Sigmoid colon (tissue), 7 donors: ENCODE measurements around the gene LAMB3. TPM values are rescaled to one million over a fixed set of nuclear protein-coding genes. Genes with fewer than 3 reads are reported as not detected.

Source experiments
- DNase-seq: peaks from one replicate; pipeline ENCODE4 v3.0.0-alpha.2; 2019
- H3K27ac ChIP-seq, 4 donors: fragments of 200-600 bp; sonication (generic); one replicate each; pipeline ENCODE4 v1.5.1; 2016 to 2019; ENCODE audit warnings: mild to moderate bottlenecking in 1 of 4
- H3K27me3 ChIP-seq, 3 donors: fragments of 200-600 bp; sonication (generic); one replicate each; pipeline ENCODE4 v1.5.1; 2019; ENCODE audit warnings: mild to moderate bottlenecking in 1 of 3
- H3K36me3 ChIP-seq, 4 donors: fragments of 200-600 bp; sonication (generic); one replicate each; pipeline ENCODE4 v1.5.1; 2016 to 2019
- H3K4me1 ChIP-seq, 4 donors: fragments of 200-600 bp; sonication (generic); one replicate each; pipeline ENCODE4 v1.5.1; 2017 to 2019
- H3K4me3 ChIP-seq, 4 donors: fragments of 200-600 bp; sonication (generic); one replicate each; pipeline ENCODE4 v1.5.1; 2017 to 2019; ENCODE audit warnings: mild to moderate bottlenecking in 2 of 4, moderate library complexity in 1 of 4
- H3K9me3 ChIP-seq, 4 donors: fragments of 200-600 bp in 3 of 4; sonication (generic) in 3 of 4; one replicate each; pipeline versions ENCODE4 v1.5.1 to v1.6.1; 2013 to 2019
- EP300 ChIP-seq, 4 donors: sonication (generic); formaldehyde crosslinking; IDR thresholded peaks; one replicate each; pipeline ENCODE4 v1.6.1; 2017; ENCODE audit warnings: antibody characterized with exemption in 4 of 4
- POLR2A ChIP-seq, 2 donors: fragments of 450-650 bp; IDR thresholded peaks; one replicate each; pipeline ENCODE4 v1.6.1; 2016; ENCODE audit warnings: antibody characterized with exemption in 2 of 2, mild to moderate bottlenecking in 2 of 2, moderate library complexity in 2 of 2
- POLR2AphosphoS5 ChIP-seq, 4 donors: sonication (generic); formaldehyde crosslinking; IDR thresholded peaks; one replicate each; pipeline ENCODE4 v1.6.1; 2017; ENCODE audit warnings: antibody characterized with exemption in 4 of 4
- WGBS, 2 donors: extraction: QIAGEN DNeasy Blood & Tissue Kit; methylation state at CpG; one replicate each; pipeline ENCODE4 v1.1.7; 2013; 5-methylcytosine and 5-hydroxymethylcytosine counted together
- intact Hi-C: fragments of 100-400 bp; cut with DNase I; formaldehyde crosslinking; loops from one replicate; pipeline ENCODE4 v1.15.1; 2023
- polyA plus RNA-seq, 3 donors: library from polyadenylated mRNA; stranded (reverse); fragments of 200-250 nt; gene quantifications; one replicate each; pipeline ENCODE4 v1.2.3, GENCODE V29; 2013
- total RNA-seq, 4 donors: library from RNA; depleted of rRNA; stranded (reverse); fragments of >200 nt; gene quantifications; one replicate each; pipeline ENCODE4 v1.1.0, GENCODE V29; 2016
- TF ChIP-seq, protein P1 (sequence below), 4 experiments: fragments of 450-650 bp in 3 of 4; fragments of 200-600 bp in 1 of 4; IDR thresholded peaks; one replicate each; pipeline ENCODE4 v1.5.1; 2016 to 2019; ENCODE audit warnings: antibody characterized with exemption in 4 of 4, mild to moderate bottlenecking in 3 of 4, moderate library complexity in 2 of 4
- donor health status: healthy with polysubstance abuse.
- donor health status: Bipolar disorder and iron deficiency.
- donor health status: healthy.

LAMB3 gene
- total and polyA plus RNA-seq, 7 donors: 0.14 to 49.4 (median 9.3) TPM; not detected in 1

DNA sequence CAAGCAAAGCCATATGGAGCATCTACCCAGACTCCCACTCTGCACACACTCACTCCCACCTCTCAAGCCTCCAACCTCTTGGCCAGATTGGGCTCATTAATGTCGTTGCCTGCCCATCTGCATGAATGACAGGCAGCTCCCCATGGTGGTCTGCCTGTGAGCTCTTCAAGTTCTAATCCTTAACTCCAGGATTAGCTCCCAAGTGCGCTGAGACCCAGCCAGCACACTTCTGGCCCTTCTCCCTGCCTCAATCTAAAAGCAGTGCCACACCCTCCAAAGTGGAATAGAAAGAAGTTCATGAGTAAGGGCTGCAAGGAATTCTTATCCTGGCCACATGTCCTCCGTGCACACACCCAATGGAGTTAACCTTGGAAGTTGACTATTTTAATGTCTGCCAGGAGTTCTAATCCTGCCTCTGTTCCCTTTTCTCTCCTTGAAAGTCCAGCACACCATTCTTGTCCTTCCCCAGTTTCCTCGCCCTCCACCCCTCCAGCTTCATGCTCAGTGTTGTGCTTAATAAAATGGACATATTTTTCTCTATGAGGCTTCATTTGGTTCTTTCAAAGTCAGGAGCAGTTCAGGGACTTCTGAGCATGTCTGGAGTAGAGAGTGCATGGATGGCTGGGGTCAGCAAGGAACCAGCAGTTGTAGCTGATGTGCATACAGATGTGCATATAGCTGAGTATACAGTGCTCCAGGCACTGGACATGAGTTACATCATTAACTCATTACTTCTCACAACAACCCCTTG, 38.6 kb downstream of the LAMB3 start:
- Histone ChIP-seq H3K4me1 (no peaks in the 10 kb centered on the region), H3K27ac (no peak overlapping the region), H3K9me3 (no peaks in the 10 kb centered on the region), H3K4me3 (no peak overlapping the region), H3K36me3 (no peaks in the 10 kb centered on the region), H3K27me3 (no peaks in the 10 kb centered on the region)
- 70 to 72% methylated on average over 4 of the region's 4 CpGs for WGBS, 2 donors
- DNase-seq: no peak
- intact Hi-C loops: no loop called here
- TF ChIP-seq, protein P1, sequence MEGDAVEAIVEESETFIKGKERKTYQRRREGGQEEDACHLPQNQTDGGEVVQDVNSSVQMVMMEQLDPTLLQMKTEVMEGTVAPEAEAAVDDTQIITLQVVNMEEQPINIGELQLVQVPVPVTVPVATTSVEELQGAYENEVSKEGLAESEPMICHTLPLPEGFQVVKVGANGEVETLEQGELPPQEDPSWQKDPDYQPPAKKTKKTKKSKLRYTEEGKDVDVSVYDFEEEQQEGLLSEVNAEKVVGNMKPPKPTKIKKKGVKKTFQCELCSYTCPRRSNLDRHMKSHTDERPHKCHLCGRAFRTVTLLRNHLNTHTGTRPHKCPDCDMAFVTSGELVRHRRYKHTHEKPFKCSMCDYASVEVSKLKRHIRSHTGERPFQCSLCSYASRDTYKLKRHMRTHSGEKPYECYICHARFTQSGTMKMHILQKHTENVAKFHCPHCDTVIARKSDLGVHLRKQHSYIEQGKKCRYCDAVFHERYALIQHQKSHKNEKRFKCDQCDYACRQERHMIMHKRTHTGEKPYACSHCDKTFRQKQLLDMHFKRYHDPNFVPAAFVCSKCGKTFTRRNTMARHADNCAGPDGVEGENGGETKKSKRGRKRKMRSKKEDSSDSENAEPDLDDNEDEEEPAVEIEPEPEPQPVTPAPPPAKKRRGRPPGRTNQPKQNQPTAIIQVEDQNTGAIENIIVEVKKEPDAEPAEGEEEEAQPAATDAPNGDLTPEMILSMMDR (IDR thresholded peaks at IDR 0.05): no peak
- TF ChIP-seq POLR2AphosphoS5 (IDR thresholded peaks at IDR 0.05) (no peak), POLR2A (IDR thresholded peaks at IDR 0.05) (no peak)

DNA sequence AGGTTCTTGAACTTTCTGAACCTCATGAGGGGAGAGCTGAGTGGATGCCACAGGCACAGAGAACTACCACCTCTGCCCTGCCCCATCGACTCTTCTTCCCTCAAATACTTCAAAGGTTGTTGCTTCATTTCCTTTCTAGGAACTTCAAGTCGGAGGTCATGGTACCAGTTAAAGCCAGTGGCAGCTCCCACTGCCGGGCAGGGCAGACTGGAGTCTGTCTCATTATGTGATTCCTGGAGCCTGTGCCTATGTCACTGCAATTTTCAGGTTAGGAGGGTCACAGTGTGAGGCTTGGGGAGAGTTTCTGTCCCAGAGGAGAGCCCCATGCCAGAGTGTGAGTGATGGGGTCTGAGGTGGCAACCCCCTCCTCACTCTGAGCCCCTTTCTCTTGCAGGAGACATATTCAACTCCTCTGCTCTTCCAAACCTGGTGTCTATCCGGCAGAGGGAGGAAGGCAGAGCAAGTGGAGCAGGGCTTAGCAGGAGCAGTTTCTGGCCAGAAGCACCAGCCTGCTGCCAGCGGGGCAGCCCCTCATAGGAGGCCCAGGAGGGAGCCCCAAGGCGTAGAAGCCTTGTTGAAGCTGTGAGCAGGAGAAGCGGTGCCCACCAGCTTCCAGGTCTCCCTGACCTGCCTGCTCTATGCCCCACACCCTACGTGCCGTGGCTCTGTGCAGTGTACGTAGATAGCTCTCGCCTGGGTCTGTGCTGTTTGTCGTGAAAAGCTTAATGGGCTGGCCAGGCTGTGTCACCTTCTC, 39.4 kb downstream of the LAMB3 start:
- intact Hi-C loops: no loop called here
- no peak for DNase-seq
- Histone ChIP-seq H3K4me1 (no peaks in the 10 kb centered on the region), H3K27me3 (no peaks in the 10 kb centered on the region), H3K36me3 (no peaks in the 10 kb centered on the region), H3K9me3 (no peaks in the 10 kb centered on the region), H3K27ac (no peak overlapping the region), H3K4me3 (no peak overlapping the region)
- no peak for TF ChIP-seq POLR2A (IDR thresholded peaks at IDR 0.05)
- TF ChIP-seq, protein P1 (IDR thresholded peaks at IDR 0.05): no peak
- TF ChIP-seq EP300 (IDR thresholded peaks at IDR 0.05): no peak
- TF ChIP-seq POLR2AphosphoS5 (IDR thresholded peaks at IDR 0.05): no peak
- WGBS, 2 donors: 81 to 82% methylated on average over 12 of the region's 12 CpGs

DNA sequence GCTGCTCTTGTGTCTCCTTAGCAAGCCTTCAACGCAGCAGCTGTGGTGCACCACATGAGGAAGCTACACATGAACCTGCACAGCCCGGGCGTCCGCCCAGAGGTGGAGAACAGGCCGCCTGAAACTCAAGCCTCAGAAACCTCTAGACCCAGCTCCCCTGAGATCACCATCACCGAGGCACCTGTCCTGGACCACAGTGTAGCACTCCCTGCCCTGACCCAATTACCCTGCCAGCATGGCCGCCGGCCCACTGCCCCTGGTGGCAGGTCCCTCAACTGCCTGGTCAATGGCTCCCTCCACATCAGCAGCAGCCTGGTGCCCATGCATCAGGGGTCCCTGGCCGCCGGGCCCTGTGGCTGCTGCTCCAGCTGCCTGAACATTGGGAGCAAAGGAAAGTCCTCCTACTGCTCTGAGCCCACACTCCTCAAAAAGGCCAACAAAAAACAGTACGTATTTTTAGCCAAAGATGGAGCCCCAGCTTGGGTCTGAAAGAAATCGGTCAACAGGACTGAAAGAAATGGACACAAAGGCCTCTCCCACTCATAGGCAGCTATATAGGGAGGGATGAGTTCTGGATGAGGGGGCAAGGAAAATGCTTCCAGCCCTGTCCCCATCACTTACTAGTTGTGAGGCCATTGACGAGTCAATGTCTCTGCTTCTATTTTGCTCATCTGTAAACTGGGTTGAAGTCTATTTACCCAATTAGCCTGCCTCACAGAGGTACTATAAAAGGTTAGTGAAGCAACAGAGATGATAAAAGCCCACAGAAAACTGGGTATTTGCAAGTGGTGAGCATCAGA, 40.3 kb downstream of the LAMB3 start:
- TF ChIP-seq POLR2AphosphoS5 (IDR thresholded peaks at IDR 0.05) (no peak), POLR2A (IDR thresholded peaks at IDR 0.05) (no peak), EP300 (IDR thresholded peaks at IDR 0.05) (no peak)
- TF ChIP-seq, protein P1 (IDR thresholded peaks at IDR 0.05): no peak
- no peak for DNase-seq
- Histone ChIP-seq H3K4me1 (no peaks in the 10 kb centered on the region), H3K36me3 (no peaks in the 10 kb centered on the region), H3K4me3 (no peak overlapping the region), H3K27me3 (no peaks in the 10 kb centered on the region), H3K9me3 (no peaks in the 10 kb centered on the region), H3K27ac (no peak overlapping the region)
- 88 to 90% methylated on average over 13 of the region's 13 CpGs for WGBS, 2 donors
- intact Hi-C loops: no loop called here

DNA sequence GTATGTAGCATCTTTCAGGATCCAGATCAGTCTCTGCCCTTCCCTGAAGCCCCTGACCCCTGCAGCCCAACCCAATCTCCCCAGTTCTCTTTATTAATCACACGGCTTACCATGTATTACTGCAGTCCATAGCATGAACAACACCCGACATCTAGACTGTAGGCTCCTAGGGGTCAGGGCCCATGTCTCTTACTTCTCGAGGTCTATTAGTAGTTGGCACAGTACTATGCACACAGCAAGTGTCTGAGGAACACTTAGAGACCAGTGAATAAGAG, 41.7 kb downstream of the LAMB3 start:
- intact Hi-C loops: no loop called here
- H3K4me3 ChIP-seq: no peak overlapping the region
- TF ChIP-seq POLR2AphosphoS5 (IDR thresholded peaks at IDR 0.05) (no peak), POLR2A (IDR thresholded peaks at IDR 0.05) (no peak), EP300 (IDR thresholded peaks at IDR 0.05) (no peak)
- TF ChIP-seq, protein P1 (IDR thresholded peaks at IDR 0.05): no peak
- no peaks in the 10 kb centered on the region for H3K36me3 ChIP-seq
- no peaks in the 10 kb centered on the region for H3K4me1 ChIP-seq
- WGBS, 2 donors: 86 to 87% methylated on average over 3 of the region's 3 CpGs
- no peaks in the 10 kb centered on the region for H3K27me3 ChIP-seq
- no peaks in the 10 kb centered on the region for H3K9me3 ChIP-seq
- no peak for DNase-seq
- no peak overlapping the region for H3K27ac ChIP-seq
